ENCODE data around the gene MMP10.
"Not testable (repeated sequence)": the region's sequence is repeated elsewhere in the genome, so short reads cannot be mapped to it uniquely, and the experiment has no call there.

Gene MMP10

DNA sequence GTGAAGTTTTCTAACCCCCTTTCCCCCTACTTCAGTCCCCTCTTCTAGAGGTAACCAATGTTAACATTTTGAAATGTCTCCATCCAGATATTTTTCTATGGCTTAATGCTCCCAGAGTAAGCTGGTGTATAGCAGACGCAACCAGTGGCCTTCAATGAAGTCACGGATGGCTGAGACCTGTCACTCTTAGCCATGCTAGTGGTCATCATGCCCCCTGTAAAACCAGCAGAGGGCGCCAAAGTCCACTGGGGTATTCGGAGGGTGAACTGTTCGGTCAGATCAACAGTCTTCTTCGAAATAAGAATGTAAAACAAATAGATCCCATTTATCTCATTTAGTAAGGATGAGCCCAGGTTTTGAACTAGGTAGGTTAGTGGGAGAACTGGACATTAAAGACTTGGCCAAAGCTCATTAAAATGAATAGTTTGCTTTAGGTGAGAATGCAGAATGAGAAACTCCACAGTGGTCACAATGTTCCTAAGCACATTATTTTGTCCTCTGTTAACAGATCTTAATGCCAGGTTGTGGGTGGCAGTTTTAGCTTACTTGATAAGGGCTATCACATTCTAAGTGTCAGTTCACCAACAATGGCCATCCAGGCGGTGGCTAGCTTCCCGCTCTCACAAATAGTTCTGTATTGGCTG, 47.1 kb downstream of the MMP10 start:
- Histone ChIP-seq H3K36me3 (ENCODE audit: insufficient read depth, low read length) (no peaks in the 10 kb centered on the region), H3K27me3 (ENCODE audit: insufficient read depth, low read length, poor library complexity, severe bottlenecking) (peaks cover 3% of the 10 kb centered on the region), H3K4me2 (ENCODE audit: low read depth, low read length, poor library complexity, severe bottlenecking) (no peak overlapping the region), H3K79me2 (ENCODE audit: insufficient read depth, low read length) (no peaks in the 10 kb centered on the region), H3K4me1 (ENCODE audit: insufficient read depth, low read length, poor library complexity, severe bottlenecking) (no peaks in the 10 kb centered on the region), H4K20me1 (ENCODE audit: insufficient read depth, low read length, poor library complexity, severe bottlenecking) (no peaks in the 10 kb centered on the region), H3F3A (ENCODE audit: low read depth) (no peaks in the 10 kb centered on the region), H2AFZ (ENCODE audit: low read length) (no peak overlapping the region), H3K9me3 (ENCODE audit: insufficient read depth, low read depth, low read length) (no peaks in the 10 kb centered on the region), H3K9me2 (replicated peaks; ENCODE audit: low read depth, low read length) (no peaks in the 10 kb centered on the region), H3K4me3 (ENCODE audit: low read length, poor library complexity, severe bottlenecking) (no peak overlapping the region), H3K9ac (ENCODE audit: low read depth, low read length, poor library complexity, severe bottlenecking) (no peak overlapping the region)
- TF ChIP-seq EZH2phosphoT487 (IDR thresholded peaks at IDR 0.05; ENCODE audit: borderline replicate concordance): no peak
- TF ChIP-seq, protein P1, sequence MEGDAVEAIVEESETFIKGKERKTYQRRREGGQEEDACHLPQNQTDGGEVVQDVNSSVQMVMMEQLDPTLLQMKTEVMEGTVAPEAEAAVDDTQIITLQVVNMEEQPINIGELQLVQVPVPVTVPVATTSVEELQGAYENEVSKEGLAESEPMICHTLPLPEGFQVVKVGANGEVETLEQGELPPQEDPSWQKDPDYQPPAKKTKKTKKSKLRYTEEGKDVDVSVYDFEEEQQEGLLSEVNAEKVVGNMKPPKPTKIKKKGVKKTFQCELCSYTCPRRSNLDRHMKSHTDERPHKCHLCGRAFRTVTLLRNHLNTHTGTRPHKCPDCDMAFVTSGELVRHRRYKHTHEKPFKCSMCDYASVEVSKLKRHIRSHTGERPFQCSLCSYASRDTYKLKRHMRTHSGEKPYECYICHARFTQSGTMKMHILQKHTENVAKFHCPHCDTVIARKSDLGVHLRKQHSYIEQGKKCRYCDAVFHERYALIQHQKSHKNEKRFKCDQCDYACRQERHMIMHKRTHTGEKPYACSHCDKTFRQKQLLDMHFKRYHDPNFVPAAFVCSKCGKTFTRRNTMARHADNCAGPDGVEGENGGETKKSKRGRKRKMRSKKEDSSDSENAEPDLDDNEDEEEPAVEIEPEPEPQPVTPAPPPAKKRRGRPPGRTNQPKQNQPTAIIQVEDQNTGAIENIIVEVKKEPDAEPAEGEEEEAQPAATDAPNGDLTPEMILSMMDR (conservative IDR thresholded peaks at IDR 0.05; ENCODE audit: low read length): peak; percentile 99

DNA sequence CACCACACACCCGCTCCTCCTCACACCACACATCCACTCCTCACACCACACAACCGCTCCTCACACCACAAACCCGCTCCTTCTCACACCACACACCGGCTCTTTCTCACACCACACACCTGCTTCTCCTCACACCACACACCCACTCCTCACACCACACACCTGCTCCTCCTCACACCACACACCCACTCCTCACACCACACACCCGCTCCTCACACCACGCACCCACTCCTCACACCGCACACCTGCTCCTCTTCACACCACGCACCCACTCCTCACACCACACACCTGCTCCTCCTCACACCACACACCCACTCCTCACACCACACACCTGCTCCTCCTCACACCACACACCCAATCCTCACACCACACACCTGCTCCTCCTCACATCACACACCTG, 49.5 kb downstream of the MMP10 start:
- not testable (repeated sequence) for H3K9me3 ChIP-seq (ENCODE audit: insufficient read depth, low read depth, low read length); H3K4me3 ChIP-seq (ENCODE audit: low read length, poor library complexity, severe bottlenecking)

DNA sequence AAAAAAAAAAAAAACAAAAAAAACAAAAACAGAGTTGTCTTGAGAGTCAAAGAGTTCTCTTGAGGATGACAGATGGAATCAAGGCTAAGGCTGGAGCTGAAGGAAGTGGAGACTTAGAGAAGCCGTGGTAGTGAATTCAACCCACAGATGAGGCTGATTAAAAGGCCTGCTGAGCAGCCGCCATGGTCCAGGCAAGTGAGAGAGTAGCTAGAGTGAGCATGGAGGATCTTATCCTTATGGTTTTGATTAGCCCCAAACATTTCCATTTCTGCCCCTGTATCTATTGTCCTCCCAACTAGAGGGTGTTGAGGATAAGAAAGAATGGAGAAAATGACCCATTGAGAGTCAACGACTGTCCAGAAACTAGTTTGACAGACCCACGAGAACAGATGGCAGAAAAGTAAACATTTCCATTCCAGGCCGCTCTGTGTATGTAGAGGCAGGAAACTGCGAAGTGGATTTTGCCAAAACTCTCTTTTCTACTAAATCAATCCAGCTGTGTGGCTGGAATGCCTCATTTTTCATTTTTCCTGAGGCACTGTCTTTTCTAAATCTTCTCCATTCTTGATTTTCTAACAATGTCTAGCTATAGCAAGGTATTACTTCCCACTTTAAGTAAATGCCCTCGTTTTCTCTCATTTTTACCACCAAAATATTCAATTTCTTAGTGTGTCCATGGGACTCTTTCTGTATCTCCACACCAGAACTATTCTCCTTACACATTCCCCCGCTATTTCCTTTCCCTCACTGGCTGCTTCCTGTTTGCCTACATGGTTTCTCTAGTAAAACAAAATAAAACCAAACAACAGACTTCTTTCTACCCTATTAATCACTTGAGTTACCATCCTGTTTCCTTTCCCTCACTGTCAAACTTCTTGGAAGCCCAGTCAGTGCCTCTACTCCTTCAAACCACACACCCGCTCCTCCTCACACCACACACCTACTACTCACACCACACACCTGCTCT, 50.3 kb downstream of the MMP10 start:
- Histone ChIP-seq H3F3A (ENCODE audit: low read depth) (no peaks in the 10 kb centered on the region), H3K79me2 (ENCODE audit: insufficient read depth, low read length) (no peaks in the 10 kb centered on the region), H3K9me2 (replicated peaks; ENCODE audit: low read depth, low read length) (no peaks in the 10 kb centered on the region), H3K9me3 (ENCODE audit: insufficient read depth, low read depth, low read length) (no peaks in the 10 kb centered on the region), H3K4me3 (ENCODE audit: low read length, poor library complexity, severe bottlenecking) (no peak overlapping the region), H3K9ac (ENCODE audit: low read depth, low read length, poor library complexity, severe bottlenecking) (no peak overlapping the region), H4K20me1 (ENCODE audit: insufficient read depth, low read length, poor library complexity, severe bottlenecking) (no peaks in the 10 kb centered on the region), H3K4me1 (ENCODE audit: insufficient read depth, low read length, poor library complexity, severe bottlenecking) (no peaks in the 10 kb centered on the region), H3K36me3 (ENCODE audit: insufficient read depth, low read length) (no peaks in the 10 kb centered on the region), H3K27me3 (ENCODE audit: insufficient read depth, low read length, poor library complexity, severe bottlenecking) (no peaks in the 10 kb centered on the region), H2AFZ (ENCODE audit: low read length) (no peak overlapping the region), H3K4me2 (ENCODE audit: low read depth, low read length, poor library complexity, severe bottlenecking) (no peak overlapping the region)
- TF ChIP-seq, protein P1 (conservative IDR thresholded peaks at IDR 0.05; ENCODE audit: low read length): no peak
- TF ChIP-seq EZH2phosphoT487 (IDR thresholded peaks at IDR 0.05; ENCODE audit: borderline replicate concordance): no peak

More for the DNA sequence above, 49.5 kb downstream of the MMP10 start:
- not testable (repeated sequence) for H3K9ac ChIP-seq (ENCODE audit: low read depth, low read length, poor library complexity, severe bottlenecking); H3K9me2 ChIP-seq (replicated peaks; ENCODE audit: low read depth, low read length); H3K79me2 ChIP-seq (ENCODE audit: insufficient read depth, low read length); H3K4me1 ChIP-seq (ENCODE audit: insufficient read depth, low read length, poor library complexity, severe bottlenecking); H3K36me3 ChIP-seq (ENCODE audit: insufficient read depth, low read length); H3K4me2 ChIP-seq (ENCODE audit: low read depth, low read length, poor library complexity, severe bottlenecking); H3K27me3 ChIP-seq (ENCODE audit: insufficient read depth, low read length, poor library complexity, severe bottlenecking); H3F3A ChIP-seq (ENCODE audit: low read depth); H4K20me1 ChIP-seq (ENCODE audit: insufficient read depth, low read length, poor library complexity, severe bottlenecking); H2AFZ ChIP-seq (ENCODE audit: low read length)

Measured in Loucy (cell line).